Activated T-cell treated with anti-CD3 and anti-CD28 coated beads, Interleukin-2, amount 50 U/mL, for 4 hours (primary cell): Measurements from ENCODE around the gene DIO3. TPM values are rescaled to one million over a fixed set of nuclear protein-coding genes. Genes with fewer than 3 reads are reported as not detected.

Experiments
- ATAC-seq, 2 donors: fragments of 200-7000 bp; cut with Tn5 transposase; one replicate each; pipeline ENCODE4 v1.10.0; 2021
- DNase-seq: peaks from one replicate; pipeline ENCODE4 v3.0.0-alpha.2; 2020
- H3K27me3 Mint-ChIP-seq: one replicate; pipeline ENCODE4 v1.8.0; 2021; ENCODE audit warnings: low read depth, mixed read lengths
- H3K36me3 Mint-ChIP-seq: one replicate; pipeline ENCODE4 v1.8.0; 2022; ENCODE audit warnings: mixed read lengths; ENCODE audit not compliant: insufficient read depth
- H3K4me1 Mint-ChIP-seq: one replicate; pipeline ENCODE4 v1.8.0; 2021; ENCODE audit warnings: low read depth, mixed read lengths
- H3K4me3 Mint-ChIP-seq: one replicate; pipeline ENCODE4 v1.8.0; 2021; ENCODE audit warnings: mild to moderate bottlenecking, moderate library complexity, mixed read lengths
- H3K9me3 Mint-ChIP-seq: one replicate; pipeline ENCODE4 v1.8.0; 2021; ENCODE audit warnings: mixed read lengths
- total RNA-seq, 3 donors: library from RNA; stranded (reverse); gene quantifications; one replicate each; pipeline ENCODE4 v1.2.1, GENCODE V29; 2021

Gene DIO3
- total RNA-seq, 3 donors from 2014 or later = not detected

GRCh38 chr14:101577221-101577909 lies 16.1 kb downstream of the DIO3 start:
- no peak for ATAC-seq
- H3K4me3 Mint-ChIP-seq = no peak overlapping the region
- H3K36me3 Mint-ChIP-seq = no peaks in the 10 kb centered on the region
- H3K27me3 Mint-ChIP-seq = peaks cover 4% of the 10 kb centered on the region
- no peak for DNase-seq
- no peaks in the 10 kb centered on the region for H3K4me1 Mint-ChIP-seq
- H3K9me3 Mint-ChIP-seq = no peaks in the 10 kb centered on the region

GRCh38 chr14:101578489-101578888 lies 17.2 kb downstream of the DIO3 start:
- DNase-seq = no peak
- no peaks in the 10 kb centered on the region for H3K36me3 Mint-ChIP-seq
- H3K27me3 Mint-ChIP-seq = peaks cover 4% of the 10 kb centered on the region
- no peak overlapping the region for H3K4me3 Mint-ChIP-seq
- H3K9me3 Mint-ChIP-seq = no peaks in the 10 kb centered on the region
- no peak for ATAC-seq
- no peaks in the 10 kb centered on the region for H3K4me1 Mint-ChIP-seq

- no peaks in the 10 kb centered on the region for H3K36me3 Mint-ChIP-seq
- H3K4me1 Mint-ChIP-seq = no peaks in the 10 kb centered on the region
- no peak overlapping the region for H3K4me3 Mint-ChIP-seq
- ATAC-seq (no peak), DNase-seq (no peak)
- H3K27me3 Mint-ChIP-seq = no peaks in the 10 kb centered on the region
- no peaks in the 10 kb centered on the region for H3K9me3 Mint-ChIP-seq
Measured at GRCh38 chr14:101579372-101580080, 18.2 kb downstream of the DIO3 start.

- no peaks in the 10 kb centered on the region for H3K36me3 Mint-ChIP-seq
- H3K9me3 Mint-ChIP-seq = no peaks in the 10 kb centered on the region
- H3K4me3 Mint-ChIP-seq = no peak overlapping the region
- H3K27me3 Mint-ChIP-seq = peaks cover 2% of the 10 kb centered on the region
- H3K4me1 Mint-ChIP-seq = no peaks in the 10 kb centered on the region
- DNase-seq (no peak), ATAC-seq (no peak)
Measured at GRCh38 chr14:101581806-101582205, 20.5 kb downstream of the DIO3 start.

GRCh38 chr14:101582294-101582693 lies 21.0 kb downstream of the DIO3 start:
- H3K4me1 Mint-ChIP-seq = no peaks in the 10 kb centered on the region
- no peak for ATAC-seq
- H3K27me3 Mint-ChIP-seq = peaks cover 2% of the 10 kb centered on the region
- no peak for DNase-seq
- H3K9me3 Mint-ChIP-seq = no peaks in the 10 kb centered on the region
- no peak overlapping the region for H3K4me3 Mint-ChIP-seq
- H3K36me3 Mint-ChIP-seq = no peaks in the 10 kb centered on the region

GRCh38 chr14:101583006-101583714 lies 21.9 kb downstream of the DIO3 start:
- no peaks in the 10 kb centered on the region for H3K4me1 Mint-ChIP-seq
- no peaks in the 10 kb centered on the region for H3K36me3 Mint-ChIP-seq
- ATAC-seq (no peak), DNase-seq (no peak)
- H3K4me3 Mint-ChIP-seq = no peak overlapping the region
- H3K27me3 Mint-ChIP-seq = peaks cover 2% of the 10 kb centered on the region
- no peaks in the 10 kb centered on the region for H3K9me3 Mint-ChIP-seq

- DNase-seq (no peak), ATAC-seq (no peak)
- no peaks in the 10 kb centered on the region for H3K9me3 Mint-ChIP-seq
- no peak overlapping the region for H3K4me3 Mint-ChIP-seq
- H3K36me3 Mint-ChIP-seq = no peaks in the 10 kb centered on the region
- no peaks in the 10 kb centered on the region for H3K4me1 Mint-ChIP-seq
- peaks cover 2% of the 10 kb centered on the region for H3K27me3 Mint-ChIP-seq
Measured at GRCh38 chr14:101583715-101584054, 22.4 kb downstream of the DIO3 start.

GRCh38 chr14:101584055-101584859 lies 23.0 kb downstream of the DIO3 start:
- no peaks in the 10 kb centered on the region for H3K9me3 Mint-ChIP-seq
- no peaks in the 10 kb centered on the region for H3K36me3 Mint-ChIP-seq
- H3K4me1 Mint-ChIP-seq = no peaks in the 10 kb centered on the region
- peak overlapping the region; percentile 38 for H3K4me3 Mint-ChIP-seq
- DNase-seq (no peak), ATAC-seq (no peak)
- H3K27me3 Mint-ChIP-seq = peaks cover 2% of the 10 kb centered on the region

GRCh38 chr14:101585211-101585610 lies 23.9 kb downstream of the DIO3 start:
- no peaks in the 10 kb centered on the region for H3K4me1 Mint-ChIP-seq
- ATAC-seq (no peak), DNase-seq (no peak)
- H3K27me3 Mint-ChIP-seq = peaks cover 2% of the 10 kb centered on the region
- no peak overlapping the region for H3K4me3 Mint-ChIP-seq
- no peaks in the 10 kb centered on the region for H3K36me3 Mint-ChIP-seq
- H3K9me3 Mint-ChIP-seq = no peaks in the 10 kb centered on the region

- DNase-seq (no peak), ATAC-seq (no peak)
- no peaks in the 10 kb centered on the region for H3K36me3 Mint-ChIP-seq
- H3K4me3 Mint-ChIP-seq = no peak overlapping the region
- peaks cover 2% of the 10 kb centered on the region for H3K27me3 Mint-ChIP-seq
- no peaks in the 10 kb centered on the region for H3K4me1 Mint-ChIP-seq
- no peaks in the 10 kb centered on the region for H3K9me3 Mint-ChIP-seq
Measured at GRCh38 chr14:101586531-101587430, 25.5 kb downstream of the DIO3 start.

- no peak overlapping the region for H3K4me3 Mint-ChIP-seq
- no peaks in the 10 kb centered on the region for H3K36me3 Mint-ChIP-seq
- ATAC-seq = no peak
- no peaks in the 10 kb centered on the region for H3K9me3 Mint-ChIP-seq
- H3K27me3 Mint-ChIP-seq = peaks cover 2% of the 10 kb centered on the region
- H3K4me1 Mint-ChIP-seq = no peaks in the 10 kb centered on the region
- DNase-seq = no peak
Measured at GRCh38 chr14:101587441-101587911, 26.2 kb downstream of the DIO3 start.

- H3K27me3 Mint-ChIP-seq = peaks cover 2% of the 10 kb centered on the region
- no peak for DNase-seq
Measured at GRCh38 chr14:101588286-101588975, 27.1 kb downstream of the DIO3 start.

GRCh38 chr14:101588990-101589389 lies 27.7 kb downstream of the DIO3 start:
- Mint-ChIP-seq H3K4me3 (no peak overlapping the region), H3K9me3 (no peaks in the 10 kb centered on the region), H3K4me1 (peaks cover 4% of the 10 kb centered on the region), H3K27me3 (peaks cover 2% of the 10 kb centered on the region), H3K36me3 (no peaks in the 10 kb centered on the region)
- DNase-seq = no peak
- no peak for ATAC-seq

More at GRCh38 chr14:101588286-101588975, 27.1 kb downstream of the DIO3 start:
- ATAC-seq = no peak
- no peaks in the 10 kb centered on the region for H3K9me3 Mint-ChIP-seq
- no peaks in the 10 kb centered on the region for H3K36me3 Mint-ChIP-seq
- H3K4me1 Mint-ChIP-seq = no peaks in the 10 kb centered on the region
- no peak overlapping the region for H3K4me3 Mint-ChIP-seq
